Mesothelial cell of epicardium (in vitro differentiated cells): Measurements from ENCODE around the gene SLC51B. TPM values are rescaled to one million over a fixed set of nuclear protein-coding genes. Genes with fewer than 3 reads are reported as not detected.

Experiments
- DNase-seq, 2 experiments: peaks; one replicate each; pipeline ENCODE4 v3.0.0; 2021; ENCODE audit warnings: low spot score in 2 of 2; ENCODE audit not compliant: unreplicated experiment in 2 of 2
- H3K27ac Mint-ChIP-seq: 2 replicates; pipeline ENCODE4 v1.8.0; 2021; ENCODE audit warnings: mixed read lengths
- H3K27me3 Mint-ChIP-seq: 2 replicates; pipeline ENCODE4 v1.8.0; 2021; ENCODE audit warnings: low read depth, mixed read lengths
- H3K36me3 Mint-ChIP-seq: 2 replicates; pipeline ENCODE4 v1.8.0; 2021; ENCODE audit warnings: mixed read lengths
- H3K4me1 Mint-ChIP-seq: 2 replicates; pipeline ENCODE4 v1.8.0; 2021; ENCODE audit warnings: mixed read lengths
- H3K4me3 Mint-ChIP-seq: 2 replicates; pipeline ENCODE4 v1.8.0; 2021; ENCODE audit warnings: mild to moderate bottlenecking, moderate library complexity, mixed read lengths
- H3K9me3 Mint-ChIP-seq: 2 replicates; pipeline ENCODE4 v1.8.0; 2021; ENCODE audit warnings: mixed read lengths
- CTCF ChIP-seq: fragments of 200-600 bp; sonication (generic); IDR thresholded peaks from one replicate; pipeline ENCODE4 v1.5.0; 2021; ENCODE audit warnings: antibody characterized with exemption; ENCODE audit not compliant: unreplicated experiment
- total RNA-seq: library from RNA; stranded (reverse); gene quantifications from 3 replicates; pipeline ENCODE4 v1.2.1, GENCODE V29; 2021

The SLC51B gene
- total RNA-seq, 1 donor from 2014 or later: not detected

- H3K27me3 Mint-ChIP-seq: peaks cover 8% of the 10 kb centered on the region
- H3K9me3 Mint-ChIP-seq: no peaks in the 10 kb centered on the region
- TF ChIP-seq CTCF: no peak
- no peak overlapping the region for H3K27ac Mint-ChIP-seq
- H3K4me3 Mint-ChIP-seq: no peak overlapping the region
- no peak for DNase-seq
- H3K36me3 Mint-ChIP-seq: no peaks in the 10 kb centered on the region
- H3K4me1 Mint-ChIP-seq: peaks cover 6% of the 10 kb centered on the region
Observed at GRCh38 chr15:65034719-65035118, 10.5 kb upstream of the SLC51B start.

- H3K27me3 Mint-ChIP-seq: no peaks in the 10 kb centered on the region
- no peak for DNase-seq
- no peak for TF ChIP-seq CTCF
- H3K4me1 Mint-ChIP-seq: peaks cover 8% of the 10 kb centered on the region
- no peaks in the 10 kb centered on the region for H3K36me3 Mint-ChIP-seq
- no peak overlapping the region for H3K27ac Mint-ChIP-seq
- H3K4me3 Mint-ChIP-seq: no peak overlapping the region
- no peaks in the 10 kb centered on the region for H3K9me3 Mint-ChIP-seq
Observed at GRCh38 chr15:65037309-65037708, 7.9 kb upstream of the SLC51B start.

- no peaks in the 10 kb centered on the region for H3K27me3 Mint-ChIP-seq
- no peak for TF ChIP-seq CTCF
- peaks cover 4% of the 10 kb centered on the region for H3K4me1 Mint-ChIP-seq
- H3K9me3 Mint-ChIP-seq: no peaks in the 10 kb centered on the region
- DNase-seq: no peak
- no peak overlapping the region for H3K27ac Mint-ChIP-seq
- no peak overlapping the region for H3K4me3 Mint-ChIP-seq
- H3K36me3 Mint-ChIP-seq: no peaks in the 10 kb centered on the region
Observed at GRCh38 chr15:65038428-65038827, 6.8 kb upstream of the SLC51B start.

- DNase-seq: no peak
- no peak overlapping the region for H3K27ac Mint-ChIP-seq
- TF ChIP-seq CTCF: no peak
- H3K27me3 Mint-ChIP-seq: no peaks in the 10 kb centered on the region
- H3K9me3 Mint-ChIP-seq: no peaks in the 10 kb centered on the region
- H3K4me1 Mint-ChIP-seq: peaks cover 1% of the 10 kb centered on the region
- no peaks in the 10 kb centered on the region for H3K36me3 Mint-ChIP-seq
- H3K4me3 Mint-ChIP-seq: no peak overlapping the region
Observed at GRCh38 chr15:65038836-65039235, 6.4 kb upstream of the SLC51B start.

GRCh38 chr15:65040461-65040860 lies 4.7 kb upstream of the SLC51B start:
- no peak overlapping the region for H3K4me3 Mint-ChIP-seq
- no peaks in the 10 kb centered on the region for H3K36me3 Mint-ChIP-seq
- H3K27ac Mint-ChIP-seq: no peak overlapping the region
- DNase-seq: no peak
- TF ChIP-seq CTCF: no peak
- no peaks in the 10 kb centered on the region for H3K9me3 Mint-ChIP-seq
- H3K4me1 Mint-ChIP-seq: peaks cover 1% of the 10 kb centered on the region
- no peaks in the 10 kb centered on the region for H3K27me3 Mint-ChIP-seq

GRCh38 chr15:65041787-65042186 lies 3.4 kb upstream of the SLC51B start:
- TF ChIP-seq CTCF: no peak

More at GRCh38 chr15:65041787-65042186, 3.4 kb upstream of the SLC51B start:
- no peak for DNase-seq
- Mint-ChIP-seq H3K4me1 (peaks cover 1% of the 10 kb centered on the region), H3K9me3 (no peaks in the 10 kb centered on the region), H3K4me3 (no peak overlapping the region), H3K36me3 (no peaks in the 10 kb centered on the region), H3K27ac (no peak overlapping the region), H3K27me3 (no peaks in the 10 kb centered on the region)
